Measurements from ENCODE around the gene HBP1. TPM values are rescaled to one million over a fixed set of nuclear protein-coding genes. Genes with fewer than 3 reads are reported as not detected.
A peak's percentile ranks its signal among the peaks of the same experiment; 100 is the strongest.
"Not testable (repeated sequence)": the region's sequence is repeated elsewhere in the genome, so short reads cannot be mapped to it uniquely, and the experiment has no call there.

HBP1 gene
- polyA plus RNA-seq, 1 donor = 68.7 TPM

GRCh38 chr7:107154826-107155225, 14.0 kb upstream of the HBP1 start:
- Histone ChIP-seq H3K27me3 (ENCODE audit: control insufficient read depth, insufficient read depth, low read length) (no peaks in the 10 kb centered on the region), H3K4me1 (ENCODE audit: control insufficient read depth, insufficient read depth, low read length) (no peaks in the 10 kb centered on the region), H3K4me3 (ENCODE audit: low read length) (no peak overlapping the region), H3K36me3 (ENCODE audit: control insufficient read depth, insufficient read depth, low read length) (no peaks in the 10 kb centered on the region), H3K27ac (ENCODE audit: low read length) (no peak overlapping the region), H3K9me3 (ENCODE audit: control insufficient read depth, low read depth, low read length) (no peaks in the 10 kb centered on the region)
- no peak for DNase-seq
- no CpG with 5 or more reads among the region's 6 CpGs for WGBS (ENCODE audit: insufficient coverage, low lambda C conversion rate)

GRCh38 chr7:107155726-107156125, 13.1 kb upstream of the HBP1 start:
- DNase-seq; H3K4me1 ChIP-seq (ENCODE audit: control insufficient read depth, insufficient read depth, low read length); H3K9me3 ChIP-seq (ENCODE audit: control insufficient read depth, low read depth, low read length); H3K27me3 ChIP-seq (ENCODE audit: control insufficient read depth, insufficient read depth, low read length); H3K4me3 ChIP-seq (ENCODE audit: low read length); H3K36me3 ChIP-seq (ENCODE audit: control insufficient read depth, insufficient read depth, low read length); H3K27ac ChIP-seq (ENCODE audit: low read length): not testable (repeated sequence)
- WGBS (ENCODE audit: insufficient coverage, low lambda C conversion rate) = no CpG with 5 or more reads among the region's 3 CpGs

GRCh38 chr7:107157091-107157490, 11.7 kb upstream of the HBP1 start:
- no peak for DNase-seq
- H3K27ac ChIP-seq (ENCODE audit: low read length) = no peak overlapping the region
- no peaks in the 10 kb centered on the region for H3K9me3 ChIP-seq (ENCODE audit: control insufficient read depth, low read depth, low read length)
- H3K36me3 ChIP-seq (ENCODE audit: control insufficient read depth, insufficient read depth, low read length) = no peaks in the 10 kb centered on the region
- no peaks in the 10 kb centered on the region for H3K4me1 ChIP-seq (ENCODE audit: control insufficient read depth, insufficient read depth, low read length)
- H3K4me3 ChIP-seq (ENCODE audit: low read length) = no peak overlapping the region
- no peaks in the 10 kb centered on the region for H3K27me3 ChIP-seq (ENCODE audit: control insufficient read depth, insufficient read depth, low read length)
- no CpG with 5 or more reads among the region's 7 CpGs for WGBS (ENCODE audit: insufficient coverage, low lambda C conversion rate)

- no peaks in the 10 kb centered on the region for H3K4me1 ChIP-seq (ENCODE audit: control insufficient read depth, insufficient read depth, low read length)
- H3K27ac ChIP-seq (ENCODE audit: low read length) = no peak overlapping the region
- no peak overlapping the region for H3K4me3 ChIP-seq (ENCODE audit: low read length)
- H3K36me3 ChIP-seq (ENCODE audit: control insufficient read depth, insufficient read depth, low read length) = no peaks in the 10 kb centered on the region
- WGBS (ENCODE audit: insufficient coverage, low lambda C conversion rate) = 94% methylated on average over 2 of the region's 2 CpGs
- no peaks in the 10 kb centered on the region for H3K9me3 ChIP-seq (ENCODE audit: control insufficient read depth, low read depth, low read length)
- H3K27me3 ChIP-seq (ENCODE audit: control insufficient read depth, insufficient read depth, low read length) = no peaks in the 10 kb centered on the region
- no peak for DNase-seq
Observed at GRCh38 chr7:107158028-107158427, 10.8 kb upstream of the HBP1 start.

- H3K4me1 ChIP-seq (ENCODE audit: control insufficient read depth, insufficient read depth, low read length) = no peaks in the 10 kb centered on the region
- no peak overlapping the region for H3K27ac ChIP-seq (ENCODE audit: low read length)
- no peak overlapping the region for H3K4me3 ChIP-seq (ENCODE audit: low read length)
- 100% methylated on average over 1 of the region's 2 CpGs for whole genome bisulfite sequencing (ENCODE audit: insufficient coverage, low lambda C conversion rate)
- no peaks in the 10 kb centered on the region for H3K36me3 ChIP-seq (ENCODE audit: control insufficient read depth, insufficient read depth, low read length)
- no peaks in the 10 kb centered on the region for H3K27me3 ChIP-seq (ENCODE audit: control insufficient read depth, insufficient read depth, low read length)
- DNase-seq = no peak
- no peaks in the 10 kb centered on the region for H3K9me3 ChIP-seq (ENCODE audit: control insufficient read depth, low read depth, low read length)
Observed at GRCh38 chr7:107160389-107160788, 8.4 kb upstream of the HBP1 start.

GRCh38 chr7:107161415-107161814, 7.4 kb upstream of the HBP1 start:
- WGBS (ENCODE audit: insufficient coverage, low lambda C conversion rate) = 54% methylated on average over 2 of the region's 3 CpGs
- Histone ChIP-seq H3K27ac (ENCODE audit: low read length) (no peak overlapping the region), H3K27me3 (ENCODE audit: control insufficient read depth, insufficient read depth, low read length) (no peaks in the 10 kb centered on the region), H3K4me1 (ENCODE audit: control insufficient read depth, insufficient read depth, low read length) (peaks cover 2% of the 10 kb centered on the region), H3K4me3 (ENCODE audit: low read length) (no peak overlapping the region), H3K9me3 (ENCODE audit: control insufficient read depth, low read depth, low read length) (no peaks in the 10 kb centered on the region), H3K36me3 (ENCODE audit: control insufficient read depth, insufficient read depth, low read length) (no peaks in the 10 kb centered on the region)
- DNase-seq = no peak

GRCh38 chr7:107162475-107162874, 6.3 kb upstream of the HBP1 start:
- H3K36me3 ChIP-seq (ENCODE audit: control insufficient read depth, insufficient read depth, low read length) = no peaks in the 10 kb centered on the region
- H3K27ac ChIP-seq (ENCODE audit: low read length) = no peak overlapping the region
- no peaks in the 10 kb centered on the region for H3K9me3 ChIP-seq (ENCODE audit: control insufficient read depth, low read depth, low read length)
- DNase-seq = no peak
- WGBS (ENCODE audit: insufficient coverage, low lambda C conversion rate) = 100% methylated on average over 3 of the region's 5 CpGs
- H3K4me1 ChIP-seq (ENCODE audit: control insufficient read depth, insufficient read depth, low read length) = peaks cover 2% of the 10 kb centered on the region
- H3K4me3 ChIP-seq (ENCODE audit: low read length) = no peak overlapping the region
- no peaks in the 10 kb centered on the region for H3K27me3 ChIP-seq (ENCODE audit: control insufficient read depth, insufficient read depth, low read length)

GRCh38 chr7:107164092-107164491, 4.7 kb upstream of the HBP1 start:
- no peak overlapping the region for H3K27ac ChIP-seq (ENCODE audit: low read length)
- no peaks in the 10 kb centered on the region for H3K36me3 ChIP-seq (ENCODE audit: control insufficient read depth, insufficient read depth, low read length)
- 70% methylated on average over 2 of the region's 2 CpGs for WGBS (ENCODE audit: insufficient coverage, low lambda C conversion rate)

GRCh38 chr7:107165341-107165740, 3.5 kb upstream of the HBP1 start:
- Histone ChIP-seq H3K27ac (ENCODE audit: low read length) (peak overlapping the region; percentile 68), H3K9me3 (ENCODE audit: control insufficient read depth, low read depth, low read length) (no peaks in the 10 kb centered on the region), H3K36me3 (ENCODE audit: control insufficient read depth, insufficient read depth, low read length) (no peaks in the 10 kb centered on the region), H3K4me3 (ENCODE audit: low read length) (no peak overlapping the region), H3K4me1 (ENCODE audit: control insufficient read depth, insufficient read depth, low read length) (peaks cover 2% of the 10 kb centered on the region), H3K27me3 (ENCODE audit: control insufficient read depth, insufficient read depth, low read length) (no peaks in the 10 kb centered on the region)
- WGBS (ENCODE audit: insufficient coverage, low lambda C conversion rate) = 33% methylated on average over 2 of the region's 3 CpGs
- no peak for DNase-seq

More at GRCh38 chr7:107164092-107164491, 4.7 kb upstream of the HBP1 start:
- Histone ChIP-seq H3K4me3 (ENCODE audit: low read length) (no peak overlapping the region), H3K4me1 (ENCODE audit: control insufficient read depth, insufficient read depth, low read length) (peaks cover 2% of the 10 kb centered on the region), H3K9me3 (ENCODE audit: control insufficient read depth, low read depth, low read length) (no peaks in the 10 kb centered on the region), H3K27me3 (ENCODE audit: control insufficient read depth, insufficient read depth, low read length) (no peaks in the 10 kb centered on the region)
- no peak for DNase-seq

GRCh38 chr7:107166736-107167426, 1.9 kb upstream of the HBP1 start:
- WGBS (ENCODE audit: insufficient coverage, low lambda C conversion rate) = 61% methylated on average over 3 of the region's 5 CpGs

More at GRCh38 chr7:107166736-107167426, 1.9 kb upstream of the HBP1 start:
- H3K36me3 ChIP-seq (ENCODE audit: control insufficient read depth, insufficient read depth, low read length) = peaks cover 5% of the 10 kb centered on the region
- H3K27ac ChIP-seq (ENCODE audit: low read length) = peak overlapping the region; percentile 98
- no peaks in the 10 kb centered on the region for H3K9me3 ChIP-seq (ENCODE audit: control insufficient read depth, low read depth, low read length)
- peak overlapping the region; percentile 60 for H3K4me3 ChIP-seq (ENCODE audit: low read length)
- H3K27me3 ChIP-seq (ENCODE audit: control insufficient read depth, insufficient read depth, low read length) = no peaks in the 10 kb centered on the region
- peaks cover 5% of the 10 kb centered on the region for H3K4me1 ChIP-seq (ENCODE audit: control insufficient read depth, insufficient read depth, low read length)
- no peak for DNase-seq
